ENCODE measurements around the gene AKR1A1. TPM values are rescaled to one million over a fixed set of nuclear protein-coding genes. Genes with fewer than 3 reads are reported as not detected.

The AKR1A1 gene
- total RNA-seq, 2 donors from 2014 or later, result 200 to 239 TPM

DNA sequence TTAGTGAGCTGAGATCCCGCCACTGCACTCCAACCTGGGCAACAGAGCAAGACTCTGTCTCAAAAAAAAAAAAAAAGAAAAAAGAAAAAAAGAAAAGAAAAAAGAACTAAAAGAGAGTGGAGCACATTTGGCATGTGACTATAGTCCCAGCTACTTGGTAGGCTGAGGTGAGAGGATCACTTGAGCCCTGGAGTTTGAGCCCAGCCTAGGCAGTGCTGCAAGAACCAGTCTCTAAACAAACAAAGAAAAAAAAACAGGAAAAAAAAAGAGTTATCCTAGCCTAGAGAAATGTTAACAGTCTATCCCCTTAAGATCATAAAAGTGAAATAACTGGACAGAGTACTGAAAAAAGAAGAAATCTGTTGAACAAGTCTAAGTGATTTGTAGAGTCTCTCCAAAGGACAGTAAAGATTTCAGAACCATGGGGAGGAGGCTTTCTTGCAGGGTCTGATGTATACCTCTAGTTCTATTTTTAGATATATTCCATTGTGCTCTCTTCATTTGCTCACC lies 24.4 kb upstream of the AKR1A1 start:
- no peaks in the 10 kb centered on the region for H3K36me3 ChIP-seq (ENCODE audit: control insufficient read depth, insufficient read depth, low read length)
- H3K9ac ChIP-seq (ENCODE audit: extremely low read depth, low read length, poor library complexity, severe bottlenecking), result no peak overlapping the region
- TF ChIP-seq, protein P1, sequence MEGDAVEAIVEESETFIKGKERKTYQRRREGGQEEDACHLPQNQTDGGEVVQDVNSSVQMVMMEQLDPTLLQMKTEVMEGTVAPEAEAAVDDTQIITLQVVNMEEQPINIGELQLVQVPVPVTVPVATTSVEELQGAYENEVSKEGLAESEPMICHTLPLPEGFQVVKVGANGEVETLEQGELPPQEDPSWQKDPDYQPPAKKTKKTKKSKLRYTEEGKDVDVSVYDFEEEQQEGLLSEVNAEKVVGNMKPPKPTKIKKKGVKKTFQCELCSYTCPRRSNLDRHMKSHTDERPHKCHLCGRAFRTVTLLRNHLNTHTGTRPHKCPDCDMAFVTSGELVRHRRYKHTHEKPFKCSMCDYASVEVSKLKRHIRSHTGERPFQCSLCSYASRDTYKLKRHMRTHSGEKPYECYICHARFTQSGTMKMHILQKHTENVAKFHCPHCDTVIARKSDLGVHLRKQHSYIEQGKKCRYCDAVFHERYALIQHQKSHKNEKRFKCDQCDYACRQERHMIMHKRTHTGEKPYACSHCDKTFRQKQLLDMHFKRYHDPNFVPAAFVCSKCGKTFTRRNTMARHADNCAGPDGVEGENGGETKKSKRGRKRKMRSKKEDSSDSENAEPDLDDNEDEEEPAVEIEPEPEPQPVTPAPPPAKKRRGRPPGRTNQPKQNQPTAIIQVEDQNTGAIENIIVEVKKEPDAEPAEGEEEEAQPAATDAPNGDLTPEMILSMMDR (conservative IDR thresholded peaks at IDR 0.05), result no peak
- no peaks in the 10 kb centered on the region for H3K9me3 ChIP-seq (ENCODE audit: control insufficient read depth, low read length)
- H3K27ac ChIP-seq (ENCODE audit: low read depth, low read length), result no peak overlapping the region
- no peaks in the 10 kb centered on the region for H3K4me1 ChIP-seq (ENCODE audit: control insufficient read depth, insufficient read depth, low read length)
- no peak overlapping the region for H3K4me3 ChIP-seq (ENCODE audit: low read length)
- Mint-ChIP-seq H3K4me3 (no peak overlapping the region), H3K27ac (peak overlapping the region; percentile 50), H3K27me3 (ENCODE audit: insufficient read depth) (no peaks in the 10 kb centered on the region), H3K4me1 (peaks cover 22% of the 10 kb centered on the region), H3K9me3 (no peaks in the 10 kb centered on the region), H3K36me3 (ENCODE audit: low read depth) (no peaks in the 10 kb centered on the region)
- 100% methylated on average over 1 of the region's 1 CpG; no CpG with 5 or more reads in 1 of the 2 experiments for WGBS, 2 experiments (ENCODE audit: insufficient coverage in 1 of 2, insufficient read length in 1 of 2)
- no peak for DNase-seq
- H3K27me3 ChIP-seq (ENCODE audit: control insufficient read depth, insufficient read depth, low read length, poor library complexity, severe bottlenecking), result no peaks in the 10 kb centered on the region

DNA sequence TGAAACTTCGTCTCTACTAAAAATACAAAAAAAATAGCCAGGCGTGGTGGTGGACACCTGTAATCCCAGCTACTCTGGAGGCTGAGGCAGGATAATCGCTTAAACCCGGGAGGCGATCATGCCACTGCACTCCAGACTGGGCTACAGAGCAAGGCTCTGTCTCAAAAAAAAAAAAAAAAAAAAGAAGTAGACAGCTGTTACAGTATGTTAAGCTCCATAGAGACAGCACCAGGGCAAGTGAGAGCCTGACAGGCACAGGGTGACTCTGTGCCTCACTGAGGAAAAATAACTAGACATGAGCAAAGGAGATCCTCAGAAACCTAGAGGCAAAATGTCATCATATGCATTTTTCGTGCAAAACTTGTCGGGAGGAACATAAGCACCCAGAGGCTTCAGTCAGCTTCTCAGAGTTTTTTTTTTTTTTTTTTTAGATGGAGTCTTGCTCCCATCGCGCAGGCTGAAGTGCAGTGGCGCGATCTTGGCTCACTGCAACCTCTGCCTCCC lies 19.9 kb upstream of the AKR1A1 start:
- Histone ChIP-seq H3K36me3 (ENCODE audit: control insufficient read depth, insufficient read depth, low read length) (no peaks in the 10 kb centered on the region), H3K4me3 (ENCODE audit: low read length) (no peak overlapping the region), H3K27me3 (ENCODE audit: control insufficient read depth, insufficient read depth, low read length, poor library complexity, severe bottlenecking) (no peaks in the 10 kb centered on the region), H3K9ac (ENCODE audit: extremely low read depth, low read length, poor library complexity, severe bottlenecking) (no peak overlapping the region), H3K9me3 (ENCODE audit: control insufficient read depth, low read length) (no peaks in the 10 kb centered on the region), H3K4me1 (ENCODE audit: control insufficient read depth, insufficient read depth, low read length) (no peaks in the 10 kb centered on the region), H3K27ac (ENCODE audit: low read depth, low read length) (no peak overlapping the region)
- Mint-ChIP-seq H3K4me1 (peaks cover 11% of the 10 kb centered on the region), H3K36me3 (ENCODE audit: low read depth) (no peaks in the 10 kb centered on the region), H3K27ac (no peak overlapping the region), H3K4me3 (no peak overlapping the region), H3K27me3 (ENCODE audit: insufficient read depth) (peaks cover 2% of the 10 kb centered on the region), H3K9me3 (no peaks in the 10 kb centered on the region)
- no peak for DNase-seq
- TF ChIP-seq, protein P1 (conservative IDR thresholded peaks at IDR 0.05), result no peak
- WGBS, 2 experiments (ENCODE audit: insufficient coverage in 1 of 2, insufficient read length in 1 of 2), result 93 to 94% methylated on average over 7 to 11 of the region's 11 CpGs

DNA sequence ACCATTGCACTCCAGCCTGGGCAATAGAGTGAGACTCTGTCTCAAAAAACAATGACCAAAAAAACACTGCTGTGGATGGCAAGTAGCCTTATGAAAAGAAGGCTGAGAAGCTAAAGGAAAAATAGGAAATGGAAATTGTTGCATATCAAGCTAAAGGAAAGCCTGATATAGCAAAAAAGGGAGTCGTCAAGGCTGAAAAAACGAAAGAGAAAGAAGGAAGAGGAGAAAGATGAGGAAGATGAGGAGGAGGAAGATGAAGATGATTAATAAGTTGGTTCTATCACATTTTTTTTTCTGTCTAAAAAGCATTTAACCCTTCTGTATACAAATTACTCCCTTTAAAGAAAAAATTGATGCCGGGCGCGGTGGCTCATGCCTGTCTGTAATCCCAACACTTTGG lies 18.8 kb upstream of the AKR1A1 start:
- no peak overlapping the region for H3K4me3 ChIP-seq (ENCODE audit: low read length)
- no peaks in the 10 kb centered on the region for H3K27me3 ChIP-seq (ENCODE audit: control insufficient read depth, insufficient read depth, low read length, poor library complexity, severe bottlenecking)
- H3K27me3 Mint-ChIP-seq (ENCODE audit: insufficient read depth), result peaks cover 2% of the 10 kb centered on the region
- TF ChIP-seq, protein P1 (conservative IDR thresholded peaks at IDR 0.05), result no peak
- no peaks in the 10 kb centered on the region for H3K36me3 ChIP-seq (ENCODE audit: control insufficient read depth, insufficient read depth, low read length)
- peaks cover 9% of the 10 kb centered on the region for H3K4me1 Mint-ChIP-seq
- DNase-seq, result no peak
- H3K4me1 ChIP-seq (ENCODE audit: control insufficient read depth, insufficient read depth, low read length), result no peaks in the 10 kb centered on the region
- H3K9me3 ChIP-seq (ENCODE audit: control insufficient read depth, low read length), result no peaks in the 10 kb centered on the region
- WGBS, 2 experiments (ENCODE audit: insufficient coverage in 1 of 2, insufficient read length in 1 of 2), result 91 to 92% methylated on average over 5 of the region's 5 CpGs
- H3K9ac ChIP-seq (ENCODE audit: extremely low read depth, low read length, poor library complexity, severe bottlenecking), result no peak overlapping the region
- H3K9me3 Mint-ChIP-seq, result no peaks in the 10 kb centered on the region
- no peak overlapping the region for H3K4me3 Mint-ChIP-seq
- no peak overlapping the region for H3K27ac Mint-ChIP-seq
- H3K27ac ChIP-seq (ENCODE audit: low read depth, low read length), result no peak overlapping the region
- no peaks in the 10 kb centered on the region for H3K36me3 Mint-ChIP-seq (ENCODE audit: low read depth)
